AG04450 (cell line): Measurements from ENCODE around the gene ALB. TPM values are rescaled to one million over a fixed set of nuclear protein-coding genes. Genes with fewer than 3 reads are reported as not detected.

Experiments used
- CTCF ChIA-PET: fragments of 300-600, 350-600 bp; formaldehyde crosslinking; extraction: SDS; loops from one replicate; lab custom pipeline; 2022; ENCODE audit warnings: antibody characterized with exemption, inconsistent platforms; lab: Charles Lee
- POLR2A ChIA-PET: fragments of 350-600 bp; formaldehyde crosslinking; extraction: SDS; loops from one replicate; lab custom pipeline; 2021; ENCODE audit warnings: antibody characterized with exemption, inconsistent platforms; lab: Yijun Ruan, JAX
- DNase-seq: peaks from one replicate; pipeline ENCODE4 v3.0.0-alpha.2; 2011; ENCODE audit warnings: low read depth, low spot score
- H3K27ac ChIP-seq: one replicate; pipeline ENCODE4 v1.5.1; 2012; ENCODE audit warnings: low read depth, low read length, control low read depth
- H3K27me3 ChIP-seq: one replicate; pipeline ENCODE4 v1.6.0; 2012; ENCODE audit warnings: low read length; ENCODE audit not compliant: control insufficient read depth, insufficient read depth
- H3K4me3 ChIP-seq: 2 replicates; pipeline ENCODE4 v1.5.1; 2011; ENCODE audit warnings: mild to moderate bottlenecking, low read depth, low read length, control low read depth
- H3K9me3 ChIP-seq: 2 replicates; pipeline ENCODE4 v1.5.1; 2012; ENCODE audit warnings: low read length; ENCODE audit not compliant: control insufficient read depth, insufficient read depth
- CTCF ChIP-seq: IDR thresholded peaks from 2 replicates; pipeline ENCODE4 v1.5.1; 2011; ENCODE audit warnings: low read depth, low read length, control low read depth, inconsistent platforms
- polyA plus RNA-seq: library from polyadenylated mRNA; depleted of rRNA; stranded (reverse); fragments of >200 nt; gene quantifications from 2 replicates; pipeline ENCODE4 v1.2.3, GENCODE V29; 2011

Gene ALB
- polyA plus RNA-seq, 1 experiment: not detected

- no peak for TF ChIP-seq CTCF
- CTCF ChIA-PET: no interaction called here
- Histone ChIP-seq H3K27ac (no peak overlapping the region), H3K27me3 (peaks cover 8% of the 10 kb centered on the region), H3K4me3 (no peak overlapping the region), H3K9me3 (no peaks in the 10 kb centered on the region)
- no peak for DNase-seq
- POLR2A ChIA-PET: no interaction called here
Measured at GRCh38 chr4:73426666-73427065, 22.6 kb downstream of the ALB start.

GRCh38 chr4:73429118-73429517 is 25.0 kb downstream of the ALB start:
- peaks cover 8% of the 10 kb centered on the region for H3K27me3 ChIP-seq
- no peak for DNase-seq
- ChIA-PET CTCF (interaction anchor here (0.8 kb wide), 1 partner anchor 17 kb away, joined by 4 read pairs; no protein-coding TSS in a partner anchor), POLR2A (no interaction called here)
- H3K27ac ChIP-seq: no peak overlapping the region
- no peaks in the 10 kb centered on the region for H3K9me3 ChIP-seq
- H3K4me3 ChIP-seq: no peak overlapping the region
- no peak for TF ChIP-seq CTCF

GRCh38 chr4:73429826-73430587 is 25.9 kb downstream of the ALB start:
- POLR2A ChIA-PET: no interaction called here
- no peak for TF ChIP-seq CTCF
- Histone ChIP-seq H3K4me3 (no peak overlapping the region), H3K27me3 (peaks cover 8% of the 10 kb centered on the region), H3K27ac (no peak overlapping the region), H3K9me3 (no peaks in the 10 kb centered on the region)
- DNase-seq: no peak
- CTCF ChIA-PET: no interaction called here

GRCh38 chr4:73431813-73432168 is 27.7 kb downstream of the ALB start:
- TF ChIP-seq CTCF: no peak
- no peak for DNase-seq
- peaks cover 8% of the 10 kb centered on the region for H3K27me3 ChIP-seq
- no peaks in the 10 kb centered on the region for H3K9me3 ChIP-seq
- no peak overlapping the region for H3K27ac ChIP-seq
- ChIA-PET CTCF (interaction anchor here (1.5 to 1.9 kb wide), 3 partner anchors 12 to 120 kb away, joined by 4 to 7 read pairs (median 4); no protein-coding TSS in a partner anchor), POLR2A (no interaction called here)
- H3K4me3 ChIP-seq: no peak overlapping the region
